H1 (cell line): Measurements from ENCODE around the gene BICD1. TPM values are rescaled to one million over a fixed set of nuclear protein-coding genes. Genes with fewer than 3 reads are reported as not detected.

Experiments used
- BACH1 ChIP-seq: IDR thresholded peaks from 2 replicates; pipeline ENCODE4 v1.6.1; 2012; ENCODE audit warnings: low read length, improper control_type of control experiment
- BCL11A ChIP-seq, 2 experiments: IDR thresholded peaks; one replicate each; pipeline ENCODE4 v1.6.1; 2011; ENCODE audit warnings: low read depth in 2 of 2, low read length in 2 of 2, mild to moderate bottlenecking in 2 of 2
- CHD7 ChIP-seq: fragments of 300-600 bp; sonication (generic); IDR thresholded peaks from 2 replicates; pipeline ENCODE4 v1.7.1; 2012; ENCODE audit warnings: low read length, moderate library complexity, mild to moderate bottlenecking, inconsistent platforms; ENCODE audit not compliant: insufficient replicate concordance
- EP300 ChIP-seq, 2 experiments: IDR thresholded peaks; 1 replicate in 1 of 2; 2 replicates in 1 of 2; pipeline ENCODE4 v1.6.1; 2011 to 2012; ENCODE audit warnings: low read depth in 2 of 2, low read length in 2 of 2, mild to moderate bottlenecking in 2 of 2, borderline replicate concordance in 1 of 2, inconsistent platforms in 1 of 2, moderate library complexity in 1 of 2
- FOSL1 ChIP-seq: IDR thresholded peaks from 2 replicates; pipeline ENCODE4 v1.6.1; 2011; ENCODE audit warnings: mild to moderate bottlenecking, low read depth, low read length, moderate library complexity; ENCODE audit not compliant: insufficient read depth
- KDM1A ChIP-seq: fragments of 200-600, 300-600 bp; sonication (generic); IDR thresholded peaks from 2 replicates; pipeline ENCODE4 v1.7.1; 2016; ENCODE audit warnings: mild to moderate bottlenecking, low read length, borderline replicate concordance
- KDM5A ChIP-seq: fragments of 200-600 bp; IDR thresholded peaks from 2 replicates; pipeline ENCODE4 v1.7.1; 2012; ENCODE audit warnings: mild to moderate bottlenecking, low read length, inconsistent platforms, mixed read lengths
- NRF1 ChIP-seq: IDR thresholded peaks from 2 replicates; pipeline ENCODE4 v1.6.1; 2011; ENCODE audit warnings: mild to moderate bottlenecking, low read depth, low read length, improper control_type of control experiment
- RAD21 ChIP-seq, 2 experiments: IDR thresholded peaks in 1 of 2; conservative IDR thresholded peaks in 1 of 2; 2 replicates each; pipeline ENCODE4 v1.6.1; 2011; ENCODE audit warnings: low read depth in 2 of 2, low read length in 2 of 2, improper control_type of control experiment in 1 of 2, inconsistent platforms in 1 of 2, mild to moderate bottlenecking in 1 of 2, moderate library complexity in 1 of 2
- SIRT6 ChIP-seq: IDR thresholded peaks from one replicate; pipeline ENCODE4 v1.7.1; 2012; ENCODE audit warnings: low read length, inconsistent platforms
- SRF ChIP-seq: IDR thresholded peaks from 2 replicates; pipeline ENCODE4 v1.6.1; 2011; ENCODE audit warnings: mild to moderate bottlenecking, low read depth, low read length, moderate library complexity
- TAF1 ChIP-seq: IDR thresholded peaks from 2 replicates; pipeline ENCODE4 v1.6.1; 2011; ENCODE audit warnings: mild to moderate bottlenecking, low read depth, low read length
- polyA plus RNA-seq, 7 experiments: library from polyadenylated mRNA; depleted of rRNA in 3 of 7; stranded (reverse) in 5 of 7; unstranded in 2 of 7; fragments of >200 nt in 5 of 7; fragments of 200-250 nt in 2 of 7; gene quantifications; 1 replicate in 5 of 7; 2 replicates in 1 of 7; 4 replicates in 1 of 7; pipeline versions ENCODE4 v1.2.1 to v1.2.3, GENCODE V29; 2011 to 2013; ENCODE audit warnings: missing spikeins in 2 of 7, mixed read lengths in 2 of 7
- total RNA-seq: library from RNA; stranded (reverse); fragmentation: NEBNext Ultra II Directional; extraction: Animal tissue kit (Norgen Biotek cat#: 25700); gene quantifications from 2 replicates; pipeline ENCODE4 v1.2.1, GENCODE V29; 2021

BICD1 gene
- total and polyA plus RNA-seq, 2 of the 8 experiments (the other 6 are each of a cell fraction or from before 2014, with no cell fraction given) = 34.1 to 58.4 TPM

- TF ChIP-seq CHD7 (no peak), BACH1 (no peak), NRF1 (no peak), FOSL1 (no peak), KDM5A (no peak), EP300 (IDR thresholded peaks at IDR 0.05; ENCODE audit: borderline replicate concordance in 1 of 2, low read depth in 2 of 2, low read length in 2 of 2) (no peak), BCL11A (IDR thresholded peaks at IDR 0.05; ENCODE audit: low read depth in 2 of 2, low read length in 2 of 2) (no peak), RAD21 (IDR thresholded peaks at IDR 0.05 in 1 of 2, conservative IDR thresholded peaks at IDR 0.05 in 1 of 2; ENCODE audit: low read depth in 2 of 2, low read length in 2 of 2) (no peak), KDM1A (no peak), TAF1 (no peak), SRF (no peak), SIRT6 (no peak)
Measured at GRCh38 chr12:32197421-32197820, 90.8 kb downstream of the BICD1 start (continued).
